GM21360 (cell line): ENCODE measurements around the gene SLC44A4.
"Not testable (repeated sequence)": the region's sequence is repeated elsewhere in the genome, so short reads cannot be mapped to it uniquely, and the experiment has no call there.

Experiments
- ATAC-seq: cut with Tn5 transposase; IDR thresholded peaks from one replicate; pipeline ENCODE4 v1.9.1; 2021; ENCODE audit warnings: mild to moderate bottlenecking, moderate library complexity; ENCODE audit not compliant: unreplicated experiment

The SLC44A4 gene

DNA sequence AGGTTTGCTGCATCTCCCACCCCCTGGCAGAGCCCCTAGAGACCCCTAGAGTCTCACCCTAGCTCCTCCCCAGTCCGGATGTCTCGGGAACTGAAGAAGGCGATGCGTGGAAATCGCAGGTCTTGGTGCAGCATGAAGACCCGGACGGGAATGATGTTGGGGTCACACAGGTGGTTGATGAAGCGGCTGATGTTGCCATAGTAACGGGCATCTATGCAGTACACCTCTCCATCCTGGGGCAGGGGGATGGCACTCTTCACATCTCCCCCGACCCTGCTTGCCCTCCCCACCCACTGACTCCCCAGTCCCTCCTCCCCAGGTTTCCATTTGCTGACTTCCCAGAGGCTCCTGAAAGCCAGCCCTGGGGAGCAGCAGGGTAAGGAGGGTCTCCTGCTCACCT lies 1.8 kb upstream of the SLC44A4 start:
- no peak for ATAC-seq

DNA sequence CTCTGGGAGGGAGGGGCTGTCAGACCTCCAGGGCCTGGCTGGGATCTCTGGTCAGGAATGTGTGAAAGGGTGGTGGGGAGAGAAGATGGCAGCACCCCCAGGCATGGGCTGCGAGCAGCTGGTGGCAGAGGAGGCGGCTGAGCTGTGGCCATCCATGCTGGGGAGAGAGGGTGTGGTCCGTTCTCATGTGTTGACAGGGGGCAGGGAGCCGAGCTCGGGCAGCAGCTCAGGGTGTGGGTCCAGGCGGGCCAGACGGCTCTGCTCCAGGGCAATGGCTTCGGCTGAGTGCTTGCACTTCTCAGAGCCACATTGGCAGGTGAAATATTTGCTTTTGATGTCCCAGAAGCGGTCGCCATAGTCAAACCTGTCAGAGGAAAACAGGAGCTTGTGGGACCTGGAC lies 1.1 kb upstream of the SLC44A4 start:
- ATAC-seq = no peak

DNA sequence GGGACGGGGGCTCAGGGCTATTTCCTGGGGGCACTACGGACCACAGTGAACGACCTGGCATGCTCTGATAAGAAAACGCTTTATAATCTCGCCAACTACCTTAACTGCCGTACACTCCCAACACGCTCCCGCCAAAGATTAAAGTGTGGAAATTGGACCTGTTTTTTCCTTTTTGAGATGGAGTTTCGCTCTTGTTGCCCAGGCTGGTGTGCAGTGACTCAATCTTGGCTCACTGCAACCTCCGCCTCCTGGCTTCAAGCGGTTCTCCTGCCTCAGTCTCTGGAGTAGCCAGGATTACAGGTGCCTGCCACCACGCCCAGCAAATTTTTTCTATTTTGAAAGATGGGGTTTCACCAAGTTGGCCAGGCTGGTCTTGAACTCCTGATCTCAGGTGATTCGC lies 346 bp upstream of the SLC44A4 start:
- no peak for ATAC-seq

DNA sequence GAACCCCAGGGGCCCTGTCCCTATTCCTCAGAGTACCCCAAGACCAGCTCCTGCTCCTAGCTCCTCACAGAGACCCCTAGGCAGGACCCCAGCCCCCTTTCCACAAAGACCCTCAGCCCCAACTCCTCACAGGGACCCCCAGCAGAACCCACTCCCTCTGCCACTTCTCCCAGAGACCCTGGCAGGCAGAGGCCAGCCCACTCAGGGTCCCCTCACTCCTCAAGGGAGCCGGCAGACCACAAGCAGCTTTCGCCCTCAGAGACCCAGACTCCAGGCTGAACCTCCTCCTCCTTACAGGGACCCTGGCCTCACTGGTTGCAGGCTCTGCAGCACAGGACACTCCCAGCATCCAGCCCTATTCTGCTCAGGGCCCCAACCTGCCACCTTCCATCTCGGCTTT lies 575 bp downstream of the SLC44A4 start:
- ATAC-seq = no peak

DNA sequence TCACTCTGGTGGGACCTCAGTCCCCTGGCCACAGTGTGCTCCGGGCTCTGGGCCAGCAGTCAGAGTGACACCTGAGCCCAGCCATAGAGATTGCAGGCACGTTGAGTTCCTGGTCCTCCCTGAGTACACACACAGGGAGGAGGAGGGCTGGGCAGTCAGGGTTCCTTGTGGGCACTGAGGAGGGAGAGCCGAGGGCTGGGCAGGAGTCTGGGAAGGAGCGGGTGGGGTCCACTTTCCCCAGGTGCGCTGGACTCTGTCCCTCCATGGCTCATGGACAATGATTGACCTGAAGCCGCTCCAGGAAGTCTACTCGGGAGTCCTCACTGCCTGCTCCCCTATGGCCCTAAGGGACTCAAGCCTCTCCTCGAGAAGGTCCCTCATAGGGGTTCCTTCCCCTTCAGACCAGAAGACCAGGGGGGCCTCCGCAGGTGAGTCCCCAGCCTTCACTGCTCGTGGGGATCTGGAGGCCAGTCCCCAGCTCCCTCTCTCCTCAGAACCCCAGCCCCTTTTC lies 1.1 kb downstream of the SLC44A4 start:
- ATAC-seq = no peak

DNA sequence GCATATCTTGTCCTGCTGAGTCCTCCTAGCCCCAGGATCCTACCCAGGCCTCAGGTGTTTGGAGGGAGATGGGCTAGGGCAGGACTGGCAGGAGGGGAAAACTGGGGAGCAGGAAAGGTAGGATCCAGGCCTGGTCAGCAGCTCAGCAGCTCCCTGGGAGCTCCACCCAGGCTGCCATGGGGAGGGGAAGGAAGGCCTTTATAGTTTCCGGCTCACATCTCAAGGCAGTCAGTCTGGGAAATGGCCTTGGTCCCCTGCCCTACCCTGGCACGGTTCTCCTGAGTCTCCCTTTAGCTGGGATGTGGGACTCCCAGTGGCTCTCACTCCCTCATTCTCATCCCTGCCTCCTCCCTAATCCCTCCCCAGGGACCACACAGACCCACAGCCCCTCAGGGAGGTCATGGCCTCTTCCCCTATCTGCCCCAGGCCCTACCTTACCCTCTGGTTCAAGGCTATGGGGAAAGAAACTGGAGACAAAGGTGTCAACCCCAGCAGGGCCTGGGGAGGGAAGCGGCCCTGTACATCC lies 1.6 kb downstream of the SLC44A4 start:
- ATAC-seq = no peak

DNA sequence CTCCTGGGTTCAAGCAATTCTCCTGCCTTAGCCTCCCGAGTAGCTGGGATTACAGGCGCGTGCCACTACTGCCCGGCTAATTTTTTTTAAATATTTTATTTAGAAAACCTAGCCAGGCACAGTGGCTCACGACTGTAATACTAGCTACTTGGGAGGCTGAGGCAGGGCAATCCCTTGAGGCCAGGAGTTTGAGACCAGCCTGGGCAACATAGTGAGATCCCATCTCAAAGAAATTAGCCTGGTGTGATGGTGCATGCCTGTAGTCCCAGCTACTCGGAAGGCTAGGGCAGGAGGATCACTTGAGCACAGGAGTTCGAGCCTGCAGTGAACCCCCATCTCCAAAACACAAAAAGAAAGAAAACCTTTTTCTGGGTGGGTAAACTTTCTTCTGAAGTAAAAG lies 2.4 kb downstream of the SLC44A4 start:
- no peak for ATAC-seq

DNA sequence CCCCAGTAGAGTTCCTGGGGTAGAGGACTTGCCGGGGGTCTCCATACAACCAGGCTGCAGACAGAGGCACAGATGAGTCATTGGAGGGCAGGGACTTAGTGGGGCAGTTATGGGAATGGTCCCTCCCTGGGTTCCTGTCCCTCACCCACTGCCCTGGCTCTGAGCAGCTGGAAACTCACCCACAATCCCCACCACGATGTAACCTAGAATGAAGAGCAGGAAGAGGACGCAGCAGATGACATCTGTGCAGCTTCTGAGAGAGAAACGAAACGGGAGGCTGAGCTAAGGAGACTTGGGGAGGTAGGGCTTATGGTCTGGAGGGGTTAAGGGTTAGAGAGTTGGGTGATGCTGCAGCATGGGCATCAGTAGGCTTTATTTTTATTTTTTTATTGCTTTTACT lies 2.9 kb downstream of the SLC44A4 start:
- no peak for ATAC-seq

DNA sequence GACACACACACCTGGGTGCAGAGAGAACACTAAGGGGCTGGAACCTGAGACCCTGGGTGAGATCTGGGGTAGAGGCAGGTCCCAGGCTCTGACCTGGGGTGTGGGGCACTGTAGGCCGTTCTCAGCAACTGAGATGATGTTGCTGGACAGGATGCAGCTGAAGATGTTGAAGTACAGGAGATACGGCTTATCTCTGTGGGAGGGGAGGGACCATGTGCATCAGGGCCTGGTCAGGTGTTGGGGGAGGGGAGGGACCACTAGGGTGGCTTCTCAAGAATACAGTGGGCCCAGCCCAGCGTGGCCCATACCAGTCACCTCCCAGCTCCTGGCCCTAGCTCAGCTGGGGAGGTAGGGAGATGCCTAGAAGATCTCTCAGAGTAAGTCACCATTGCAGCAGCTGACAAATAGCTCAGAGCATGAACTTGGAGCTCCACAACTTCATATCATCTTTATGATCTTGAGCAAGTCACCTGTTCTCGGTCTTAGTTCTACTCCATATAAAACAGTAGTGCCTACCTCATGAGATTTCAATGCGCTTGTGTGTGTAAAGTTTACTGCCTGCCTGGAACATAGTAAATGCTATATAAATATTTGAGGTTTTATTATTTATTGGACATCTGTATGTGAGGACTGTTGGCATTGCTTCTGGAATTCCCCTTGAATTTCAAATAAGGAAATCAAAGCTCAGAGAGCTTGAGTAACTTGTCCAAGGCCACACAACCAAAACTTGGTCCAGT lies 3.8 kb downstream of the SLC44A4 start:
- no peak for ATAC-seq

DNA sequence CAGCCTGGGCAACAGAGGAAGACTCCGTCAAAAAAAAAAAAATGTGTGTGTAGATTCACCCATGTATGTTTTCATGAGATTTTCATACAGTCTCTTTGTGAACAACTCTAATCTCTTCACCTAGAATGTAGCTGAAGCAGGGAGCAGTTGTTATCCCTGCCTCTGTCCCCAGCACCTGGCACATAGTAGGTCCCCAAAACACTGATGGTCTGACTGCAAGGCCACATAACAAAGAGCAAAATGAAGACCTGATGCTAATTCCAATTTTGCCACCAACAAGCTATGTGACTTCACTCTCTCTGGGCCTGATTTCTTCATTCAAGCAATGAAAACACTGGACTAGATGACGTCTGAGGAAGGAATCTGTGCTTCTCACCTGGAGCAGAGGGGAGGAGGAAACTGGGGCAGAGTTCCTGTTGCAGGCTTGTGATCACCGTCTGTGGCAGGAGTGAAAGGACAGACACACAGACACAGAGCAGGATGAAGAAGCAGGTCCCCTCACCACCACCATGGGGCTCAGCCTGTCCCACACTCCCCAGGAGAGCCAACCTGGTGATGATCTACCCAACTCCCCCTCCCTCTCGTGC lies 4.6 kb downstream of the SLC44A4 start:
- ATAC-seq = no peak

DNA sequence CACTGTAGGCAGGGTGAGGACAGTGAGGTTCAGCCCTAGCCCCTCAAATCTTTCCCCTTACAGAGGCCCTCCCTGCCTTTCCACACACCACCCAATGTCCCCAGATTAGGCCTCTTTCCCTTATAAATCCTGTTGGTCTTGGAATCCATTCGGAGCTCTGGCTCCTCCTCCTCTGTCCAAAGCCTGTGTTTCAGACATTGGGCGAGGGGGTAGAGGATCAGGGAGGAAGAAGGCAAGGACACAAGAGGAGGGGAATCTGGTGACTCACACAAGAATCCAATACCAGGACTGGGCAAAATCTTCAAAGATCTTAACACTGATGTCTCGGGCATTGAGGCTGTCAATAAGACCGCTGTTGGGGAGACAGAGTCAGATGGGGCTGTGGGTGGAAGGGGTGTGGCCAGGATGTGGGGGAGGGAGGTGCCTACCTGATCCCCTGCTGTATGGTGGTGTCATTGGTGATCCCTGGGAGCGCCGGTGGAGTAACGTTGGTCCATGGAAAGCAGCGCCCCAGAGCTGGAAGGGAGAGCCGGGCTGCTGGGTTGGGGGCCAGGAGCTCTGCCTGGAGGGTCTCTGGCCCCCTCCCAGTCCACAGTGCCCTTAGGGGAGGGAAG lies 7.6 kb downstream of the SLC44A4 start:
- ATAC-seq = no peak

DNA sequence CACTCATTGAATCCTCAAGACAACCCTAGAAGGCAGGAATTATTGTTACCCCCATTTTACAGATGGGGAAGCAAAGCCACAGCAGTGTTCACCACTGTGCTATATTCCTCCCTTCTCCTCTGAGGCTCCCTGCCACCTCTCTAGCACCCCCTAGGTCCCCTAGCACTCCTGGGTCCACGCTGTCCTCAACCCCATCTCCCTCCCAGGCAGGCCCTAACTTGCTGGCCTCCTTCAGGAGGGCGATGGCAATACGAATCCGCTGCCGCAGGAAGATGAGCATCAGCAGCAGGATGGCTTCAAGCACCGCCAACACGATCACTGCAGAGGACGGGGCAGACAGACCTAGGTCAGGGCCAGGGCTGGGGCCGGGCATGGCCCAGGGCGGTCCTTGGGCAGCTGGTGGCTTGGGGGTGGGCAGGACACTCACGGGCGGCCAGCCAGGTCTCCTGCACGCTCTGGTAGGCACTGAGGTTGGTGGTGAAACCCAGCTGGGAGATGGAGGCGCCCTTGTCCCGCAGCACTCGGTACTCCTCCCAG lies 8.3 kb downstream of the SLC44A4 start:
- ATAC-seq = no peak

DNA sequence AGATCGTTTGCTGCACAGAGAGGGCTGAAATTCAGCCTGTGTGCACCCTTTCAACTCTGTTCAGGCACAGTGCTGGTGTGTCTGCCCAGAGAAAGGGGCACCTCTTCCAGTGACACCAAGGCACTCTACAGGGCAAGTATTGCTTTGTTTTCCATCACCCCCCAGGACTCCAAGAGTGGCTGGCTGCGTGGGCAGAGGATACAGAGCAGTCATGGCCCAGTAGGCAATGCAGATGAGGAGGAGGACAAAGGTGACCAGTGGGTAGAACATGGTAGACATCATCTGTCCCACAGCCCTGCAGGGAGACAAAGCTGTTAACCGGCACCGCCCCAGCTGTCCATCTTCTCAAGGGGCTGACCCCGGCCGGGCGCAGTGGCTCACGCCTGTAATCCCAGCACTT lies 9.5 kb downstream of the SLC44A4 start:
- ATAC-seq = no peak

DNA sequence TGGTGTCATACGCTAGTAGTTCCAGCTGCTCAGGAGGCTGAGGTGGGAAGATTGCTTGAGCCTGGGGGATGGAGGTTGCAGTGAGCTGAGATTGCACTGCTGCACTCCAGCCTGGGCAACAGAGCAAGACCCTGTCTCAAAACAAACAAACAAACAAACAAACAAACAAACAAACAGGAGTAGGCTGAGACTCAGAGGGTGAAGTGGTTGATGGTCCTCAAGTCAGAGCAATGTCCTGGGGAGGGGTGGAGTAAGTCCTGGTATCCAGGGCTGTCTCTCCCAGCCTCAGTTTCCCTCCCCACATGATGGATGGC lies 10.2 kb downstream of the SLC44A4 start:
- ATAC-seq = not testable (repeated sequence)

DNA sequence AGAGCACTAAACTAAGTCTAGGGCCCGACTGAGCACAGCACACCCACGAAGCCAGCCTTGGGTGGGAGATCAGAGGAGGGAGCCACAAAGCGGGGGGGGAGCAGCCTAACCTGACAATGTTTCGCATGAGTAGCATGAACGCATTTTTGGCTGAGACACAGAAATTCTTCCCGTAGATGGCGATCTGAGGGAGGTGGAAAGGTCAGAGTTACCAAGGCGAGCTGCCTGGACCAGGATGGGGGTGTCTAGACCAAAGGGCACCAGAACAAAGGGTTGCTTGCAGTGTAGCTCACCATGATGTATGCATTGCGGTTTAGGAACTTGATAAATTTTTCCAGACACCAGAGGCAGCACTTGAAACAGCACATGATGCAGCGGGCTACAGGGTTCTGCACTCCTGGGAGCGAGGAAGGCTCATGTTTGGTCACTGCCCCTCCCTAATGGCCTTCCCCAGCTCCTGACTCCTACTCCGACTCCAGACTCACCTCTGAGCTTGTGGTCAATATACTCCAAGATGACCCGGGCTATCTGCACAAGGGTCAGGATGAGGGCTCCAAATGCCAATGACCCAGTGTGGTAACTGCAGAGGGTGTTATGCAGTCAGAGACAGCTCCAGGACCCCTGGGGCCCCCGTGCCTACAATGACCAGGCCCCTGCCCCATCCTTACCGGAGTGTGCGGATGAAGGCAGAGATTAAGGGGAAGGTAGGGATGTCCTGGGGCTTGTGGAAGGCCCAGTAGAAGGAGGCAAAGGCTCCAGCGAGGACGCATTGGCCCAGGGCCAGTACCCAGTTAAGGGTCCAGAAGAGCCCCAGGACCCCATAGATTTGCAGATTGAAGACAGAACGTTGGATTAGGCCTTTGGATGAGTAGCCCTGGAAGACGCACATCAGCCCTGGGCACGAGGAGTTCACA lies 13.3 kb downstream of the SLC44A4 start:
- no peak for ATAC-seq

DNA sequence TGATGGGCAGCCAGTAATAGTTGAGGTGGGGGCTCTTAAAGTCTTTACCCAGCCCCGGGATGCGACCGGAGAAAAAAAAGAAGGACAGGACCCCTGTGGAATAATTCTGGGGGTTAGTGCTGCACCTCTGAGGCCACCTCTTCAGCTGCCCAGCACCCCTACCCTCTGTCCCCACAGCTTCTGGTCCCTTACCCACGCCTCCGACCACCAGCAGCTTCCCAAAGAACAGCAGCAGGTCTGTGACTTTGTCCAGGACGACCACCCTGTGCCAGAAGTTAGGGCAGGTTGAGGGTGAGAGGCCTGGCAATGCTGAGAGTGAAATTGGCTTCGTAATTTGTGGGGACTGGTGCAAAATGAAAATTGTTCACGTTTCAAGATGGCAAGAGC lies 14.0 kb downstream of the SLC44A4 start:
- no peak for ATAC-seq

DNA sequence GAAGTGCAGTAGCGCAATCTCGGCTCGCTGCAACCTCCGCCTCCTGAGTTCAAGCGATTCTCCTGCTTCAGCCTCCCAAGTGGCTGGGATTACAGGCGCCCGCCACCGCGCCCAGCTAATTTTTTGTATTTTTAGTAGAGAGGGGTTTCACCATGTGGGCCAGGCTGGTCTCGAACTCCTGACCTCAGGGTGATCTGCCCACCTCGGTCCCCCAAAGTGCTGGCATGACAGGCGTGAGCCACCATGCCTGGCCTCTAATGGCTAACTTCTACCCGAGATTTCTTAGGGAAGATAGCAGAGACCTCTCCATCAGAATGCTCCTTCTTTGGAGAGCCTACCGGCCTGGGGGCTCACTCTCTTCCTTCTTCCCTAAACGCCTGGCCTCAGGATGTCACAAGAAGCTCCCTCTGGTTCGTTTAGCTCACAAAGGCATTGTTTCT lies 14.7 kb downstream of the SLC44A4 start:
- not testable (repeated sequence) for ATAC-seq

DNA sequence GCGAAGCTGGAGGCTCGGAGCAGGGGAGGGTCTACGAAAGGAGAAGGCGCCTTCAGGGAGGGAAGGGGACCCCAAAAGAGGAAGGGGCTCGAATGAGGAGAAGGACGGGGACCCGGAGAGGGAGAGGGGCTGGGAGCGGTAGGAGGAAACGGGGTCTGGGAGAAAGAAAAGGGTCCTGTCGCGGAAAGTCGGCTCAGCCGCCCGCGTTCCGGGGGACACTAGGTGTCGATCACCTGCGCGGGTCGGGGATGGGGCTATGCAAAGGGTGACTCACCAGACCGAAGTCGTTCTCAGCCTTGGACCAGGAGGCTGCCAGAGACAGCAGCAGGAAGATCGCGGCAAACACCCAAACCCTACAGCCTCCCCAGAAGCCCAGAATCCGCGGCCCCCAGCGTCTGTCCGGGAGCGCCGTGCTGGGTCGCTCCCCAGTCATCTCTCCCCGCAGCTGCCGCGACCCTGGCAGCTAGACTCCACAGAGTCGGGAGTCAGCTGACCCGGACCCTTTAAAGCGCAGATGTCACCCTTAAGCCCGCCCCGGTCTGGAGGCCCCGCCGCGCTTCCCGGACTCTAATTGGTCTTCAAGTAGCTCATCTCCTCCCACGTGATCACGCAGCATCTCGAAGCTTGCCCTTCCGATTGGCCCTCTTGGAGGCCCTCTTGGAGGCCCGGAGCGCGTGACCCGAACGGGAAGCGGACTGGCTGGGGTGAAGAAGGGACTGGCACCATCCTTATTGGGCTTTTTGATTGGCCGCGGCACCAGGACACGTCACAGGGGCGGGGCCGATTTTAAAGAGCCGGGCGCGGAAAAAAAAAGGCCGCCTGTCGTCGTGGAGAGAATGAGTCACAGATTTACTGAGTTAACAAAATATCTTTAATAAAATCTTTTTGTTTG lies 16.2 kb downstream of the SLC44A4 start, which contains the start of gene NEU1:
TSS of gene NEU1 (minus strand) at position 478 of the 892 bp plus-strand sequence. CDS start at position 433, 45 bp downstream.
- ATAC-seq = peak; percentile 84

DNA sequence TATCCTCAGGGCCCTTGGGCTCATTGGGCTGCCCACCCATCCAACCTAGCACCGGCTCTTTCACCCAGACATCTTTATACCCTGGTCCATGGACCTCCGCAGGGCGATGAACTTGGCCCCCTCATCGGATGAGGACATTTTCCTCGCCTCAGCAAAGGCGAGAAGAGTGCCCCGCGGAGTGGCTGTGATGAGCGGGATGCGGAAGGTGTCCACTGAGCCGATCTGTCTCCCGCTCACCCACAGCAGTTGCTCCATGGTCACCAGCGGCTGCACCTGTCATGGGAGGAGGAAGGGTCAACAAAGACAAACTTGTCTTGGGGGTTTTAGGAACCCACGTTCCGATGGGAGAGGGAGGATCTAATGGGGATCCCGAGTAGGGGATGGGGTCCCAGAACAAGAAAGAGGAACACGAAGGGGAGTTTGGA lies 16.9 kb downstream of the SLC44A4 start:
- no peak for ATAC-seq

DNA sequence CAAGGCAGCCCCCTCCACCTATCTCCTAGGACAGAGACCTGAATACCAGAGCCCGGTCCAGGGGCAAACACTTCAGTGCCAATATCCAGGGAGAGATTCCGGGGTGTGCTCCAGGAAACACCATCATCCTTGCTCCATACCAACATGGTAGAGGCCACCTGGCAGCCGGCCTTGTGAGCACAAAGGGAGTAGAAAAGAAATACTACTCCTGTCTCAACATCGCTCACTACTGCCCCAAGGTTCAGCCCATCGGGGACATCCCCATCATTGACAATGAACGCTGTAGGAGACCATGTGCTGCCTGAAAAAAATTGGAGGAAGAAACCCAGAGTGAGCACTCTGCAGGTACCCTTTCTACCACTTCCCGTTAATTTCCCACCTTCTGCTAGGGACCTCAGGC lies 17.6 kb downstream of the SLC44A4 start:
- ATAC-seq = no peak
